CD14-positive monocyte (primary cell): ENCODE results near the gene ZSWIM9. TPM values are rescaled to one million over a fixed set of nuclear protein-coding genes. Genes with fewer than 3 reads are reported as not detected.

Experiments
- DNase-seq, 3 donors: peaks; one replicate each; pipeline ENCODE4 v3.0.0-alpha.2; 2011 to 2022
- H2AFZ ChIP-seq: 2 replicates; pipeline ENCODE4 v1.6.0; 2012; ENCODE audit warnings: mild to moderate bottlenecking, low read depth, low read length, inconsistent platforms; ENCODE audit not compliant: insufficient read depth, poor library complexity, severe bottlenecking
- H3K27ac ChIP-seq, 2 donors: 1 replicate in 1 of 2; 2 replicates in 1 of 2; pipeline ENCODE4 v1.5.1; 2012 to 2013; ENCODE audit warnings: low read length in 2 of 2, control low read depth in 1 of 2, inconsistent platforms in 1 of 2, low read depth in 1 of 2, mild to moderate bottlenecking in 1 of 2
- H3K27me3 ChIP-seq, 2 donors: one replicate each; pipeline versions ENCODE4 v1.6.0 to v1.6.1; 2011 to 2013; ENCODE audit warnings: low read length in 2 of 2; ENCODE audit not compliant: control insufficient read depth in 2 of 2, insufficient read depth in 2 of 2
- H3K36me3 ChIP-seq, 2 donors: replicated peaks in 1 of 2; 1 replicate in 1 of 2; 2 replicates in 1 of 2; pipeline versions ENCODE4 v1.5.1 to v1.6.1; 2012 to 2013; ENCODE audit warnings: low read length in 2 of 2, control low read depth in 1 of 2, inconsistent platforms in 1 of 2, mild to moderate bottlenecking in 1 of 2; ENCODE audit not compliant: insufficient read depth in 2 of 2, control insufficient read depth in 1 of 2
- H3K4me1 ChIP-seq, 2 donors: 1 replicate in 1 of 2; 2 replicates in 1 of 2; pipeline versions ENCODE4 v1.5.1 to v1.6.1; 2012 to 2013; ENCODE audit warnings: low read length in 2 of 2, control low read depth in 1 of 2, inconsistent platforms in 1 of 2, mild to moderate bottlenecking in 1 of 2, moderate library complexity in 1 of 2; ENCODE audit not compliant: insufficient read depth in 2 of 2, control insufficient read depth in 1 of 2
- H3K4me2 ChIP-seq: replicated peaks from 2 replicates; pipeline ENCODE3; 2012; ENCODE audit warnings: low read length, moderate library complexity, mild to moderate bottlenecking; ENCODE audit not compliant: poor library complexity, severe bottlenecking; ENCODE audit errors: extremely low read depth
- H3K4me3 ChIP-seq, 3 experiments: fragments of 200-600 bp in 1 of 3; sonication (generic) in 1 of 3; replicated peaks in 1 of 3; 1 replicate in 2 of 3; 2 replicates in 1 of 3; pipeline ENCODE4 v1.5.1; 2011 to 2013; ENCODE audit warnings: low read length in 3 of 3, mild to moderate bottlenecking in 3 of 3, control low read depth in 2 of 3, low read depth in 2 of 3, inconsistent platforms in 1 of 3, moderate library complexity in 1 of 3
- H3K79me2 ChIP-seq: 2 replicates; pipeline ENCODE4 v1.6.0; 2012; ENCODE audit warnings: mild to moderate bottlenecking, control low read depth, inconsistent platforms, low read length, moderate library complexity; ENCODE audit not compliant: insufficient read depth
- H3K9ac ChIP-seq: 2 replicates; pipeline ENCODE4 v1.6.0; 2017; ENCODE audit warnings: low read length, mild to moderate bottlenecking; ENCODE audit not compliant: insufficient read depth, poor library complexity, severe bottlenecking
- H3K9me3 ChIP-seq, 2 donors: replicated peaks in 1 of 2; 1 replicate in 1 of 2; 2 replicates in 1 of 2; pipeline versions ENCODE4 v1.5.1 to v1.6.1; 2012 to 2013; ENCODE audit warnings: low read length in 2 of 2, control low read depth in 1 of 2; ENCODE audit not compliant: control insufficient read depth in 1 of 2, insufficient read depth in 1 of 2
- H4K20me1 ChIP-seq: 2 replicates; pipeline ENCODE4 v1.6.0; 2012; ENCODE audit warnings: mild to moderate bottlenecking, low read length, control low read depth, moderate library complexity; ENCODE audit not compliant: insufficient read depth
- H3K27ac Mint-ChIP-seq, 7 donors: one replicate each; pipeline ENCODE4 v1.8.0; 2020; ENCODE audit warnings: mild to moderate bottlenecking in 7 of 7, mixed read lengths in 7 of 7, moderate library complexity in 6 of 7, inconsistent platforms in 2 of 7
- H3K27me3 Mint-ChIP-seq, 3 donors: one replicate each; pipeline ENCODE4 v1.8.0; 2021 to 2022; ENCODE audit warnings: low read depth in 3 of 3, mild to moderate bottlenecking in 3 of 3, mixed read lengths in 3 of 3, moderate library complexity in 3 of 3, inconsistent platforms in 1 of 3
- H3K36me3 Mint-ChIP-seq, 2 donors: one replicate each; pipeline ENCODE4 v1.8.0; 2020; ENCODE audit warnings: mixed read lengths in 2 of 2, inconsistent platforms in 1 of 2, mild to moderate bottlenecking in 1 of 2
- H3K4me1 Mint-ChIP-seq: one replicate; pipeline ENCODE4 v1.8.0; 2020; ENCODE audit warnings: mild to moderate bottlenecking, mixed read lengths
- H3K4me3 Mint-ChIP-seq, 2 donors: one replicate each; pipeline ENCODE4 v1.8.0; 2020; ENCODE audit warnings: mild to moderate bottlenecking in 2 of 2, mixed read lengths in 2 of 2, moderate library complexity in 1 of 2
- H3K9me3 Mint-ChIP-seq, 7 donors: one replicate each; pipeline ENCODE4 v1.8.0; 2020 to 2022; ENCODE audit warnings: mixed read lengths in 7 of 7, mild to moderate bottlenecking in 6 of 7, moderate library complexity in 6 of 7, inconsistent platforms in 2 of 7
- WGBS: methylation state at CpG from one replicate; pipeline ENCODE4 v1.1.5; 2013; ENCODE audit warnings: missing lambda C conversion rate; ENCODE audit not compliant: insufficient coverage; 5-methylcytosine and 5-hydroxymethylcytosine counted together
- intact Hi-C, 2 donors: fragments of 100-400 bp; cut with micrococcal nuclease; formaldehyde crosslinking; loops; one replicate each; pipeline versions ENCODE4 v1.15.0 to v1.15.1; 2023
- polyA plus RNA-seq, 3 donors: library from polyadenylated mRNA; depleted of rRNA in 1 of 3; unstranded in 2 of 3; stranded (reverse) in 1 of 3; fragments of 300-500 nt in 2 of 3; fragments of >200 nt in 1 of 3; fragmentation: Illumina TruSeq in 2 of 3; gene quantifications; 1 replicate in 2 of 3; 2 replicates in 1 of 3; pipeline ENCODE4 v1.2.3, GENCODE V29; 2012 to 2021
- TF ChIP-seq, protein P1 (sequence below): fragments of 200-600 bp; IDR thresholded peaks from one replicate; pipeline ENCODE4 v1.8.0; 2022; ENCODE audit warnings: antibody characterized with exemption, mild to moderate bottlenecking

The ZSWIM9 gene
- polyA plus RNA-seq, 3 donors = 0.28 to 2.5 (median 0.97) TPM

DNA sequence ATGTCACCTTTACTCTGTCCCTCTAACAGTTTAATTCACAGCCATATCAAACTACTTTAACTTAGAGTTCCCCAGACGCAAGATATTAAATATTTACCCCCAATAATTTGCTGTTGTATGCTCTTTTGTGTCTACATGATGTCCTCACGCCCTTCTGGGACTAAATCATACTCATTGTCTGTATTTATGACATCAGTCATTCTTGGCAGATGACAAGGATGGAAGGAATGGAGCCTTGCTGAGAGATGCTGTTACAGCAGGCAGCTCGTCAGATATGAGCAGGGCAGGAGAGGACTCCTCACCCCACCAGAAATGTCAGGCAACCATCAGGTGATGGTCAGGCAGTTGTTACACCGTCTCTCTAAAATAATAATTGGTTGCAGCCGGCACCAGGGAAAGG lies 43.5 kb downstream of the ZSWIM9 start:
- intact Hi-C loops = no loop called here

DNA sequence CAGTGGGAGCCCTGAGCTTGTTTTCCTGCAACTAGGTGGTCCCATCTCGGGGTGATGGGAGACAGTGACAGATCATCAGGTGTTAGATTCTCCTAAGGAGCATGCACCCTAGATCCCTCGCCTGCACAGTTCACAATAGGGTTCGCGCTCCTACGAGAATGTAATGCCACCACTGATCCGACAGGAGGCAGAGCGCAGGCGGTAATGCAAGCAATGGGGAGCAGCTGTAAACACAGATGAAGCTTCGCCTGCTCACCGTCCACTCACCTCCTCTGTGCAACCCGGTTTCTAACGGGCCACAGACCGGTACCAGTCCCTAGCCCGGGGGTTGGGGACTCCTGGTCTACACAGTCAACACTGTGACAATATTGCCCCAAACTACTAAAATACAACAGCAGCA lies 46.5 kb downstream of the ZSWIM9 start:
- Mint-ChIP-seq H3K4me1 (no peaks in the 10 kb centered on the region), H3K27ac (peak overlapping the region in 3 of 7 donors; percentile 5 to 54 (median 13))
- intact Hi-C loops = no loop called here

More for the DNA sequence above, 43.5 kb downstream of the ZSWIM9 start:
- no peak overlapping the region for H3K4me2 ChIP-seq
- WGBS = 100% methylated on average over 2 of the region's 5 CpGs
- no peak overlapping the region for H2AFZ ChIP-seq
- H3K36me3 ChIP-seq = peaks cover 78 to 85% of the 10 kb centered on the region in 2 donors
- Mint-ChIP-seq H3K27me3 (no peaks in the 10 kb centered on the region), H3K4me3 (no peak overlapping the region), H3K4me1 (no peaks in the 10 kb centered on the region), H3K36me3 (peaks cover 81 to 93% of the 10 kb centered on the region in 2 donors), H3K9me3 (no peaks in the 10 kb centered on the region), H3K27ac (peak overlapping the region in 2 of 7 donors; percentile 16 to 18)
- no peak overlapping the region for H3K9ac ChIP-seq
- no peak for DNase-seq
- TF ChIP-seq, protein P1, sequence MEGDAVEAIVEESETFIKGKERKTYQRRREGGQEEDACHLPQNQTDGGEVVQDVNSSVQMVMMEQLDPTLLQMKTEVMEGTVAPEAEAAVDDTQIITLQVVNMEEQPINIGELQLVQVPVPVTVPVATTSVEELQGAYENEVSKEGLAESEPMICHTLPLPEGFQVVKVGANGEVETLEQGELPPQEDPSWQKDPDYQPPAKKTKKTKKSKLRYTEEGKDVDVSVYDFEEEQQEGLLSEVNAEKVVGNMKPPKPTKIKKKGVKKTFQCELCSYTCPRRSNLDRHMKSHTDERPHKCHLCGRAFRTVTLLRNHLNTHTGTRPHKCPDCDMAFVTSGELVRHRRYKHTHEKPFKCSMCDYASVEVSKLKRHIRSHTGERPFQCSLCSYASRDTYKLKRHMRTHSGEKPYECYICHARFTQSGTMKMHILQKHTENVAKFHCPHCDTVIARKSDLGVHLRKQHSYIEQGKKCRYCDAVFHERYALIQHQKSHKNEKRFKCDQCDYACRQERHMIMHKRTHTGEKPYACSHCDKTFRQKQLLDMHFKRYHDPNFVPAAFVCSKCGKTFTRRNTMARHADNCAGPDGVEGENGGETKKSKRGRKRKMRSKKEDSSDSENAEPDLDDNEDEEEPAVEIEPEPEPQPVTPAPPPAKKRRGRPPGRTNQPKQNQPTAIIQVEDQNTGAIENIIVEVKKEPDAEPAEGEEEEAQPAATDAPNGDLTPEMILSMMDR = no peak
- H3K27ac ChIP-seq = no peak overlapping the region
- H3K27me3 ChIP-seq = no peaks in the 10 kb centered on the region
- peaks cover 9% of the 10 kb centered on the region for H4K20me1 ChIP-seq
- H3K9me3 ChIP-seq = no peaks in the 10 kb centered on the region
- H3K79me2 ChIP-seq = no peaks in the 10 kb centered on the region
- no peaks in the 10 kb centered on the region for H3K4me1 ChIP-seq
- H3K4me3 ChIP-seq = no peak overlapping the region

More for the DNA sequence above, 46.5 kb downstream of the ZSWIM9 start:
- Mint-ChIP-seq H3K4me3 (no peak overlapping the region), H3K27me3 (peaks cover 0 to 1% (median 0%) of the 10 kb centered on the region in 3 donors), H3K9me3 (no peaks in the 10 kb centered on the region), H3K36me3 (peaks cover 75 to 94% of the 10 kb centered on the region in 2 donors)
- no peaks in the 10 kb centered on the region for H3K27me3 ChIP-seq
- H3K9ac ChIP-seq = no peak overlapping the region
- no peaks in the 10 kb centered on the region for H3K79me2 ChIP-seq
- H3K9me3 ChIP-seq = no peaks in the 10 kb centered on the region
- H3K4me3 ChIP-seq = no peak overlapping the region
- TF ChIP-seq, protein P1 = no peak
- WGBS = 95% methylated on average over 14 of the region's 14 CpGs
- H2AFZ ChIP-seq = no peak overlapping the region
- no peak for DNase-seq
- no peak overlapping the region for H3K4me2 ChIP-seq
- H4K20me1 ChIP-seq = peaks cover 4% of the 10 kb centered on the region
- no peaks in the 10 kb centered on the region for H3K4me1 ChIP-seq
- H3K27ac ChIP-seq = no peak overlapping the region
- H3K36me3 ChIP-seq = peaks cover 83 to 98% of the 10 kb centered on the region in 2 donors
